Stimulated activated CD4-positive, alpha-beta T cell treated with anti-CD3 and anti-CD28 coated beads, Interleukin-12 subunit alpha, Interleukin-12 subunit beta, amount 100 ng/mL, for 24 hours (primary cell): ENCODE measurements around the gene DCAF4.

Source experiments
- DNase-seq, 2 experiments: peaks; one replicate each; pipeline ENCODE4 v3.0.0-alpha.2; 2020; ENCODE audit warnings: low read depth in 2 of 2

Gene DCAF4, protein sequence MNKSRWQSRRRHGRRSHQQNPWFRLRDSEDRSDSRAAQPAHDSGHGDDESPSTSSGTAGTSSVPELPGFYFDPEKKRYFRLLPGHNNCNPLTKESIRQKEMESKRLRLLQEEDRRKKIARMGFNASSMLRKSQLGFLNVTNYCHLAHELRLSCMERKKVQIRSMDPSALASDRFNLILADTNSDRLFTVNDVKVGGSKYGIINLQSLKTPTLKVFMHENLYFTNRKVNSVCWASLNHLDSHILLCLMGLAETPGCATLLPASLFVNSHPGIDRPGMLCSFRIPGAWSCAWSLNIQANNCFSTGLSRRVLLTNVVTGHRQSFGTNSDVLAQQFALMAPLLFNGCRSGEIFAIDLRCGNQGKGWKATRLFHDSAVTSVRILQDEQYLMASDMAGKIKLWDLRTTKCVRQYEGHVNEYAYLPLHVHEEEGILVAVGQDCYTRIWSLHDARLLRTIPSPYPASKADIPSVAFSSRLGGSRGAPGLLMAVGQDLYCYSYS

DNA sequence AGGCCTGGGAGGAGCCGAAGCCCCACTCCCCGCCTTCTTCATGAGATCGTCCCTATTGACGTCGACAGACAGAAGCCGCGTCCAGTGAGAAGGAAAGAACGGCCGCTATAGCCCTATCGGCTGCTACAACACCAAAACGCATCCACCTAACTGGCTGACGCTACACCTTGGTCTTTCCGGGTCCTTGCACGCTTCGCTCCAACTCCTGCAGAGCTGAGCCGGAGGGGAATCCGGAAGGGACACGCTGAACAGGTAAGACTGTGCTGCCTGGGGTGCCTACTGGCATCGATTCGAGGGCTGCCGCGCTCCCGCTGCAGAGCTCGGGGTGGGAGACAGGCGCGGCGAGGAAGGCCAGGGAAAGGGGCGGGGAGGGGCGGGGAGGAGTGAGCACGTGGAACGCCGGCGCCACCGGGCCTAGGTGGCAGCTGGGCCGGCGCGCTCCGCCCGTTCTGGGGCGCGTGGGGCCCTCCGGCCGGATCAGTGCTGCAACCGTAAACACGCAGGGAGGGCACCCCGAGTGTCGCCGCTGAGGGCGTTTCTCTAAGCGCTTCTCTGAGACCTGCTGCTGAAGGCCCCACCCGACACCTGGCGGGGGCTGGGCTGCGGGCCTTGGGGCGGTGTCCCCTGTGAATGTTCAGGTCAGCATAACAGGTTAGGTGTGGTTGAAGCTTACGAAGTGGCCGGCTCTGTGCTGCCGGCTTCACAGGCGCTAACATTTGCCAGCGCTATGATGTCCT, at the start of gene DCAF4:
DCAF4 (plus strand) TSS at position 173 of the 737 bp plus-strand sequence. CDS start 11,515 bp downstream, outside the sequence.
- peak; percentile 89 to 92 for DNase-seq

DNA sequence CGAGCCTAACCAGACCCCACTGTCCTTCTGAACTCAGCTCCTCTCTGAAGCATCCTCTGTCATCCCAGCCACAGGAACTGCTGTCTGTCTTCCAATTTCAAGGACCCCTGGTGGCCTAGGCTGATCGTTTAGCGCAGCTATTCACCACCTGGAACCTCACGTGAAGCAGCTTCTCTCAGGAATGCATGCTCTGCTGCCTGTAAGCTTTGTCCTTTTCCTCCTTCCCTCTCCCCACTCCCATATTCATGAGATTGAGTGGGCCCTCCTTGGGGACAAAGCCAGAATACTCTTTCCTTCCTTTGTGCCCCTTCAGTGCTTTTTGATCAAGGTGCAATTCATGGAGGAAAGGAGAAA, 49.6 kb upstream of the DCAF4 start:
- DNase-seq: no peak

DNA sequence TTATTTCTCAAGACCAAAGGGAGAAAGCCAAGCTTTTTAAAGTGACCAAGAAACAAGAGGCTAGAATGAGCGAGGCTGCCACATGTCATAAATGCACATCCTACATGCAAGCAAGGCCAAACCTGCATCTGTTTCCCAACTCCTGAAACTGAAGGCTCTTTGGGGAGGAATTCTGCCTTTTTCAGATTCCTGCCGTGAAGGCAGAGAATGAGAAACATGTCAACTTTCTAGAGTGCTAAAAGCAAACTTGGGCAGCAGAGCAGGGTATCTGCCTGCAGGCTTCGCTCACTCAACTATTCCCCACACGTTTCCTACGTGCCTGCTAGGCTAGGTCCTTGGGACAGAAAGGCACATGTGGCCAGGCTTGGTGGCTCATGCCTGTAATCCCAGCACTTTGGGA, 47.5 kb upstream of the DCAF4 start:
- no peak for DNase-seq

DNA sequence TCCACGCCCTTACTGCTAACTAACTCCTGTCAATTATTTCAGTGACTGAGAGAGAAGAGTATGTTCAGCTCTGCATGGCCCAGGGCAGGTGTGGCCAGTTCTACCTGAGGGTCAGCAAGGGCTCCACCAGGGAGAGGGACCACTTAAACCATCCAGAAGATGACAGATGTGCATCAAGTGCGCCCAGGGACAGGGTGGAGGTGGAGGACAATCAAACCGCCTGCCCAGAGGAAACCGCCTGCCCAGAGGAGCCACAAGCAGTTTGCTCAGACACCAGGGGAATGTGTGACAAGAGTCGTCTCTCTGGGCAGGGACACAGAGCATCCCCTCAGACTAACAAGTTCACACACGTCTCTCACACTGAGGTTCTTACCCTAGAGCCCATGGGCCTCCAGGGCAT, 46.8 kb upstream of the DCAF4 start:
- DNase-seq: no peak

DNA sequence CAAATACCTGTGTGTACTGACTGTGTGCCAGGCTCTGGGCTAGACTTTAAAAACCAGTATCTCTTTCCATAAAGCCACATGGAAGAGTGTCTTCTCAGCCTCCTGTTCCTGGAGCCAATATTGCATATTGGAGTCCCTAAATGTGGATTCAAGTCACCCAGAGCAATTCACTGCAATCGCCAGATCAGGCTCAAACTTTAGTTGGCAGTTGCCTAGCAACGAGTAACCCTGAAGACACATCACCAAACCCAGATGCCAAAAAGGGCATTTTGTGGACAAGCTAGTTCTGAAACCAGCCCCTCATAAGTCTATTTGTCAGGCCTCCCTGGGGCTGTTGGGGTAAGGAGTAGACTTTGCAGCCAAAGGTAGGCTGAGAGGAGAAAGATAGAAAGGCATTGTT, 46.1 kb upstream of the DCAF4 start:
- no peak for DNase-seq

DNA sequence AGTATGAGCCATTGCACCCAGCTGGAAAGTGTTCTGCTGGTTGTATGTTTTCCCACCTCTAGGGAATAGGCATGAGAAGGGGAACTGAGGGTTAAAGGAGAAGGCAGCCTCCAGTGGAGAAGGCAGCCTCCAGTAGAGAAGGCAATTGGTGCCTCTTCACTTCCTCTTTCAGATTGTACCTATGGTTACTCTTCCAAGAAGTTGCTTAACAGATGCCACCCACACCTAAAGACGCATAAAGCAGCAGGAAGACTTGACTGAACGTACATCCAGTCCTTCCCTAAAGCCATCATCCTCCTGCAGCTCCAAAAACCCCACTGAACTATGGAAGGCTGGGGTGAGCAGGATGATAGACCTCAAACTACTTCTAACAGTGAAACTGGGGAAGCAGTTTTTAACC, 45.4 kb upstream of the DCAF4 start:
- no peak for DNase-seq

DNA sequence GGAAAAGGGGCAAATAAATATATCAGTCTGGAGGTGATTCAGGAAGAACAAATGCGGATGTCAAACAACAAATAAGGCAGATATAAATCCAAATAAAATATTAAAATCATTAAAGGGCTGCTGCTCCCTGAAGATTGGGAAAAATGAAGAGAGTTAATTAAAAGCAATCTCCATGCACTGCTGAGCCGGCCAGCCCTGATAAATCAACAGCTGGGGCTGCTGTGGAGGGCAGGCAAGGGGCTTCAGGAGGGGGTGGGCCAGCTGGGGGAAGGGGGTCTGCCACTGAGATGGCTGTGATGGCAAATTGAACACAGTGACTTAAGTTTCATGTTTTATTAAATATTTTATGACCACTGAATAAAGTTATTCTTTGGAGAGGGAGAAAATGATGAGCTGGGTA, 44.7 kb upstream of the DCAF4 start:
- DNase-seq: no peak

DNA sequence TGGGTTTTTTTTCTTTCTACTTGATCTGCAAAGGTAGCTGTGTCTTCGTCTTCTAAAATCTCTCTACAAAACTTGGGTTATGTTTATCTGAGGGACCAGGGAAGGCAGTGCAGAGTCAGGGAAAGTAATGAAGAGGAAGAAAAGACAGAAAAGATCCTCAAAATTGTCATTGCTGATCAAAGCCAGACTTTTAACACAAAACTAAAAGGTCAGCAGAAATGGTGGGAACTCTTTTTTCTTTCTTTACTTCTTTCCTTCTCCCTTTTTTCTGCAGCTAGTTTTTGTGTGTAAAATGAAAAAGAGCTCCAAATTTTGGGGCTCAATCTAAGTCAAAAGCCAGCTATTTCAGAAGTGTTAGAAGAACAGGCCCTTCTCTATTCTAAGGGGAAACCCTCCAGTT, 44.2 kb upstream of the DCAF4 start:
- DNase-seq: no peak

DNA sequence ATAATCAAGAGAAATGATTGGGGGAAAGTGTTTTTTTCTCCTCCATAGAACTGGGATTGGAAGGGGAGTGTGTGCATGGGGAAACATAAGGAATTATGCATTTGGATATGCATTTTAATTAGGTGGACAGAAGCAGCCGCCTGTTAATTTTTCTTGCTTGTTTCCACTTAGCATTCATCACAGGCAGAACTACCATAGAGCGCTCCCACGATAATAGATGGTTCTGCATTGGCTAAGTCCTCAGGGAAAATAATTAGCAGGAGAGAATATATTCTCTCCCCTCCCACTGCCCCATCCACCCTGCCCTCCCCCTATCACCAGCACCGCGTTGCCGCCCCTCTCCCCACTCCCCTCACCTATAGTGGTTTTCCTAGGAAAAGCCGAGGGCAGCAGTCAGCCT, 43.8 kb upstream of the DCAF4 start:
- no peak for DNase-seq

DNA sequence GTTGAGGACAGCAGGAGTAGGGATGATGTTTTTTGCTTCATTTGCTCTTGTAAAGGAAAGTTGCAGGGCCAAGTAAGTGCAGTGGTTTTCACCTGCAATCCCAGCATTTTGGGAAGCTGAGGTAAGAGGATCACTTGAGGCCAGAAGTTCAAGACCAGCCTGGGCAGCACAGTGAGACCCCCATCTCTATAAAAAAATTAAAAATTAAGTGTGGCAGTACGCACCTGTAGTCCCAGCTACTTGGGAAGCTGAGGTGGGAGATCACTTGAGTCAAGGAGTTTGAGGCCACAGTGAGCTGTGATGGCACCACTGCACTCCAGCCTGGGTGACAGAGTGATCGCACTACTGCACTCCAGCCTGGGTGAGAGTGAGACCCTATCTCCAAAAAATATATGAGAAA, 43.2 kb upstream of the DCAF4 start:
- no peak for DNase-seq

DNA sequence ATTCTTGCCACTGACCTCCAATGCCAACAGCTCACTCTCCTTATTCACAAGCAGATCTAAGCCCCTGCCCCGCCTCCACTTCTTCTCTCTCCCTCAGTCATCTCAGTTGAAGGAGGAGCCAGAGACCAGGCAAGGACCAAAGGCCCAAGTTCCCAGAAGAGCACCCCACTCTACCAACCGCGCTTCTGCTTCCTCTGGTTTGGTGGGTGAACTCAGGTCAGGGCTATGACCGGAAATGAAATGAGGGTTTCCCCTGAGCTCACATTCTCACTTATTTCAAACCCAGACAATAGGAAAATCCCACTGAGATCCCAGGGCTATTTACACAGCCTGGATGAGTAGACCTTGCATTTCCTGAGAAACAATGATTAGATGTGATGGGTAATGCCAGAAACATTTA, 42.3 kb upstream of the DCAF4 start:
- DNase-seq: no peak

DNA sequence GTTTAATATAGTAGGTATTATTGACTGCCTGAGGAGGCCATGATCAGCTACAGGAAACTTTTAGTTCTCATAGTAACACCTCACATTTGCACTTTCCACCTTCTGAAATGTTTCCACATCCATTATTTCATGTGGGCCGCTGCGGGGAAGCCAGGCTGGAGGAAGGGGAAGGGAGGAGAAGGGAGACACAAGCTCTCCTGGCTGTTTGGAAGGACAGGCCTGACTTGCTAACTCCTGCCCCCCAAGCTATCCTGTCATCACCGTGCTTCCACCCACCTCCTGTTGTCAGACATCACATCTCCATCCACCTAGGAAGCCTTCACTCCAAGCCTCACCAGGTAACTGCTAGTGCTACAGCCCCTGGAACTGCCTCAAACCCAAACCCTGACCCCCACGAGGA, 41.9 kb upstream of the DCAF4 start:
- DNase-seq: no peak

DNA sequence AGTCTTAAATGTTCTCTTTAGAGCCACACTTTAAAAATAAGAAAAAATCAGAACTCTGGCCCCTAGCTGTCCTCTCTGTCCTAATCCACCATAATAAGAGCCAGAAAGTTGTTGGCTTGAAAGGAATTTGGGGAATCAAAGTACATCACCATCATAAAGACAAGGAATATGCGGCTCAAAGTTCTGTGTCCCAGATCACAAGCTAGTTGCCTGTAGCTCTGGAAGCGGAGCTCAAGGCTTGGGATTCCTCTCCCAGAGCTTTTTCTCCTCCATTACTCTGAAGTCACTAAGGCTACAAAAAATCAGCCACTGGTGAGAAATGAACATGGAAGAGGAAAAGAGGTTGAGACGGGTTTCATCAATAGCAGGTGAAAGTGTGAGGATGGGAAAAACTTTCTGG, 38.8 kb upstream of the DCAF4 start:
- no peak for DNase-seq

DNA sequence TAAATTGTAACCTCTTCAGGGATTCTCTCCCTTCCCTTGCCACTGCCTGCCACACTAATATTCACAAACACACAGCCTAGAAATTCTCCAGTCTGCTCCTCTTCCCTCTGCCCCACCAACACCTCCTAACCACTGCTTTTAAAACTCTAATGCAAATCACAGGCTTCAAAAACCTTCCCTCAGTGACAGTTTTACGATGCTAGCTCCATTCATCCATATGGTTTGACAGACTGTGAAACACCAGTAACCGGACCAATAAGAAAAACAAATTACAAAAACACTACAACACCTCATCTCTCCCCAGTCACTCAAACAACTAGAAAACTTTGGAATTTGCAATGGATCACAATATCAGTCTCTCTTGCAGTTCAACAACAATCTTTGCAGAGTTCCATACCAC, 38.1 kb upstream of the DCAF4 start:
- DNase-seq: no peak

DNA sequence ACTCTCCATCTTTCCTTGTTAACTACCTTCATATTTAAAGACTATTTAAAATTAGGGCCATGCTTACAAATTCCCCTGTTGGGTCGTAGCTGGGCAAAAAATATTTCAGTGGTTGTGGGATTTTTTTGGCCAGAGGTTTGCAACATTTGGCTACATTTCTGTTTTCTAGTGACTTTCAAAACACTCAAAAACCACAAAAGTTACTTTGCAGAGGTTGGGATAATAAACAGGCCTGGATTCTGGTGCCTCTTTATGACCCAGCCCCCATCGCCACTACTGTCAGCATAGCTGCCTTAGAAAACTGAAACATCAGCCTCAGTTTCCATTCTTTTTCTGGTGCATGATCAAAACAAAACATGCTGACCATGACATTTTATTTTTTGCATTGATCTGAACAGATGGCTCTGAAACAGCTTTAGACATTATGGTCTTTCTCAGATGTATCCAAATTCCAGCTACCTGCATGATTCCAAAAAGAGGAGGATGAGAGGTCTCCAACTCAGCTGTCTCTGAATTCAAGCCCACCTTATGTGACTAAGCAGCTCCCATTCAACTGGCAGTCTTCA, 37.5 kb upstream of the DCAF4 start:
- no peak for DNase-seq

DNA sequence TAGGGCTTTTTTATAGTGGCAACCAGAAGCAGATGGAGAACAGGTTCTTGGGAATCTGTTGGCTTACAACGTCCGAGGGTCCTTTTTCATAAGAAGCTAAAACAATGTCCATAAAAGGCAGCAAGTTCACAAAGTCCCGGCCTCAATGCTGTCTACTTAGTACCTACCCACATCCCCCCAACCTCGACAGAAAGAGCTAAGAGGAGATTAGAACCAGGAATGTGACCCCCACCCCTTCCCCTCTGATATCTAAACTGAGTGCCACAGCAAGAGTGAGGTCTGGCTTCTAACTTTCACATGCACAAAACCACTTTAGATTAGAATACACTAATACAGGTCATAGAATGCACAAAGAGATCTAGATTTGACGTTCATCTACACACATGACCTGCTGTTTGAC, 36.9 kb upstream of the DCAF4 start:
- no peak for DNase-seq

DNA sequence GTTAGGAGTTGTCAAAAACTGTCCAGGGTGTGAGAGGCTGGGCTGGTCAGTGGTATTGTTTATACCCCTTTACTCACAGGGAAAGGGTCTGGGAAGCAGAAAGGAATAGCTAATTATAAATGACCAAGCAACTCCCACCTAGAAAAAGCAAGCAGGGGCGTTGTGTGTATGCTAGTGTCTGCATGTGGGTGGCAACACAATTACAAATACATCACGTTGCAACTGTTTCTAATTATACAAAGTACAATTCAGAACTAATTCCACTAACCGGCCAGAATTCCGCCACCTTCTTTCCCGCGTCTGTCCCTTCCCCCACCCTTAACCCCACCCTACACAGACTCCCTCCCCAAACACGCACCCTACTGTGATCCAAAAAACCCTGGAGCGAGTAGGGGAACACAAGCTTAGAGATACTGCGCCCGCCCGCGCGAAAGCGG, 34.6 kb upstream of the DCAF4 start:
- no peak for DNase-seq

DNA sequence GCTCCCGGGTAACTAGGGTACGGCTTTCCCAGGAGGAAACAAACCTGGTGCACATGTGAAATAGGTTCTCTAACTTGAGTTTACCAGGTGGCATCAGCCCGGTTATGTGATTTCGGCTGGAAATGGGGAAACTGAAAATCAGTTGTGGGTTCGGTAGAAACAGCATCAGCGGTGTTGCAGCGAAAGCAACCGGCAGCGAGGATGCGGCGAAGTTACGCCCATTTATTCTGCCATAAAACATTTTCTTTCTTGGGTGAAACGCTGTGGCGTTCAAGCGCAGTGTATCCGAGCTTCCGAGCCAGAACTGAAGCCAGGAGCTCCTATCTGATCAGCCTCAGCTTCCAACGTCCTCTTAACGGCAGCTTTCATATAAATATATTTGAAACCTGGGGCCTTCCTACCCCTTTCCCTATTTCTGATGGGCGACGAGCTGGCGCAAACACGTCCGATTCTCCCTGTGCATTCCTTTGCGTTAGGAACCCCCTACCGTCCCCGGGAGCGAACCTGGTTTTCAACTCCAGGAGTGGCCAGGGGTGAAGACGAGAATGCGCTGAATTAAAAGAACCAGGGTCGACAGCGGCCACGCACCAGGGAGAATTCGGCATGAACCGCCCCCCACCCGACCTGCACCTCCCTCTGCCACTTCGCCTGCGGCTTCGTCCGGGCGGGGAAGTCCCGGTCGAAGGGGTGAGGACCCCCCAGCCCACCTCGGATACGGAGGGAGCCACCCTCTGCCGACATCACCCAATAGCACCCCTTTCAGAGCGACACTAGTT, 34.0 kb upstream of the DCAF4 start:
- DNase-seq: peak in 1 of 2 experiments; percentile 12

DNA sequence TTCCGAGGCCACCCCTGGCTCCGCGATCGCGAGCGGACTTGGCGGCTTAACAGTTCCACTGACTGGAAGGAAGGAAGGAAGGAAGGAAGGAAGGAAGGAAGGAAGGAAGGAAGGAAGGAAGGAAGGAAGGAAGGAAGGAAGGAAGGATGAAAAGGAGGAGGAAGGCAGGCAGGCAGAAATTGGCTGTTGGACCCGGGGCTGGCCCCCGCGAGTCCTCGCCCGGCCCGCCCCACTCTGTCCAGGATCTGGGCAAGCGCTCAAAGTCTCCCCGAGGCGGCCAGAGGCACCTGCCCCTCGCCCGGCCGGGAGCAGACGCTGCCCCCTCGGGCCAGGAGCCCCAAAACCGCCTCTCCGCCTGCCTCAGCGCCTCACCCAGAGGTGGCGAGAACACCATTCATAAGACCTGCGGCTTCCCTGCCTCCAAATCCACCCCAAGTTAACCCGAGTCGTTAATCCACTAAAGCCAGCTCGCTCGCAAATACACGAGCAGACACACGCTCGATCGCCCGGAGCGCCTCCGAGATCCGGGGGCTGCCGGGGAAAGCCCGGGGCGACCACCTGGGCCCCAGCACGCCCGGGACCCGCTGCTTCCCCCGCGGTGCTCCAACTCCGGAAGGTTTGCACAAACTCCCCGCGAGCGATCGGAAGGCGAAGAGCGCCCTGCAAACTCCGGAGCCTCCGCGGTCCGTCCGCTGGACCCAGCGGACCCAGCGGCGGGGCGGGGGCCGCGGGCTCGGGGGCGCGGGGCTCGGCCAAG, 33.2 kb upstream of the DCAF4 start:
- no peak for DNase-seq

DNA sequence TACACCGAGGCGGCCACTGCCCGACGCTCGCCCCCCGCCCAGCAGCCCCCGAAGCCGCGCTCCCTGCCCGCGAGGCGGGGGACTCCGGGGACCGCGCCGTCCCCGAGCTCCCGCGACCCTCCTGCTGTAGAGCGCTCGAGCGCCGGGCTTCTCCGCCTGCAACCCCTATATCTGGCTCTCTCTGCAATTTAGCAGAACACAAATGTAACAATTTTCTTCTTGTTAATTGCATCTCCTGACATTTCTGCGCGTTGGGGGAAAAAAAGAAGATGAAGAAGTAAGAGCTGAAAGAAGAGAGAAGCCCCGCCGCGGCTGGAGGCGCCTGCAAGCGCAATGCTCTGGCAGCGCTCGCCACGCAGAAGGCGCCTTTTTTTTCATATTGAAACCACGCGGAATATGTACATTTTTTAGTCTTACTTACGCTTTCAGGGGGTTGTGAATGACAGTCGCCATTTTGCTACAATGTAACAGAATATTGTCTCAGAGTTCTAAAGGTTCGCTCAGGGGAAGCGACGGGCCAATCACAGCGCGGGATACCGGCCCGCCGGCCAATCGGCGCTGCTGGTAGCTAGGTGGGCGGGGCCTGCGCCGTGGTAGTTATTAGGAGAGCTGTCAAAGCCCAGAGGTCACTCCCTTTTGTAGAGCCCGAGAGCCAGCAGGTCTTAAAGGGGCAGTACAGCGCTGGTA, 32.5 kb upstream of the DCAF4 start, which contains the start of gene DPF3:
DPF3 (minus strand) TSS at position 466 of the 687 bp plus-strand sequence; CDS start at position 453, 13 bp downstream.
- peak; percentile 87 to 93 for DNase-seq

DNA sequence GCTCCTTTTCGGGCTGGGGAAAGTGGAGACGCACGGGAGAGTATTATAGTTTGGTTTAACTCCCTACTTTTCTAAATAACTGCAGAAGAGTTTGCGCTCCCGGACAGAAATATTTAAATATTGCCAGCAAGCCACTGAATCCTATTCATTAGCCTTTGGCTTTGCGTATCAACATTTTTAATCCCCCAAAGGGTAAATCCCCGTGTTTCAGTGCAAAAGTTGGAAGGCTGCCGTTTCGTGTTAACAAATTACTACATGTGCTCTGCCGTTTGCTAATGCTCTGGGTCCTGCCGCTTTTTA, 32.0 kb upstream of the DCAF4 start:
- no peak for DNase-seq
